Measurements from ENCODE around the gene ZNF230.

ZNF230 gene

DNA sequence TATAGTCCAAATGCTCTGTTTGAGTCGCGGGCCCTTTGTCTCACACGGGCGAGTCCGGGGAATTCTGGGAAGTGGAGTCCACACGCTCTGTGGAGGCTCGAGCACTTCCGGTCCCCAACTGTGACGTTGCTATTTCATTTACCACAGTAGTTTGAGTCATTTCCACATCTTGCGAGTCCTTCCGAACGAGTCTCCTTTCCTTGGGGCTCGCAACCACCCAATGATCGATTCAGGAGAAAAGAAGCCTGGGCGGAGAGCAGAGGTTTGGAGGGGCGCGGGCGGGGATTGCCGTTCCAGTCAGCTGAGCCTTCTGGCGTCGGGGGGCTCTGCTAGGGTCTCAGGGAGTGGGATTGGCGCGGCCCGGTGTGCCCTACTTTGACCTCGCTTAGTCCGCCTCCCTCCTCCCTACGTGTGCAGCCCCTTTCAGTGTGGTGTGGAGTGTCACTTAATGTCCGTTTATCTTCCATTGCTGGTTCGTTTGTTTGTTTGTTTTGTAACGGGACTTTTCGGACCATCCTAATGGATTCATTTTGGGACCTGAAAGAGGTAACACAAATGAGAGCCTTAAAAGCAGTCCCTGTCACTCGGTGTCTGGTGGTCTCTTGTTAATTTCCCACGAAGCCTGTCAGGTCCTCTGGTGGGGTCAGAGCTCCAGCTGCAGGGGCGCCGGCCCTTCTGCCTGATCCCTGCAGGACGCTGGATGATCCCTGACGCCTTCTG lies 22.6 kb downstream of the ZNF230 start, which contains the start of gene ZNF222 (continued):
- TF ChIP-seq, protein P1, sequence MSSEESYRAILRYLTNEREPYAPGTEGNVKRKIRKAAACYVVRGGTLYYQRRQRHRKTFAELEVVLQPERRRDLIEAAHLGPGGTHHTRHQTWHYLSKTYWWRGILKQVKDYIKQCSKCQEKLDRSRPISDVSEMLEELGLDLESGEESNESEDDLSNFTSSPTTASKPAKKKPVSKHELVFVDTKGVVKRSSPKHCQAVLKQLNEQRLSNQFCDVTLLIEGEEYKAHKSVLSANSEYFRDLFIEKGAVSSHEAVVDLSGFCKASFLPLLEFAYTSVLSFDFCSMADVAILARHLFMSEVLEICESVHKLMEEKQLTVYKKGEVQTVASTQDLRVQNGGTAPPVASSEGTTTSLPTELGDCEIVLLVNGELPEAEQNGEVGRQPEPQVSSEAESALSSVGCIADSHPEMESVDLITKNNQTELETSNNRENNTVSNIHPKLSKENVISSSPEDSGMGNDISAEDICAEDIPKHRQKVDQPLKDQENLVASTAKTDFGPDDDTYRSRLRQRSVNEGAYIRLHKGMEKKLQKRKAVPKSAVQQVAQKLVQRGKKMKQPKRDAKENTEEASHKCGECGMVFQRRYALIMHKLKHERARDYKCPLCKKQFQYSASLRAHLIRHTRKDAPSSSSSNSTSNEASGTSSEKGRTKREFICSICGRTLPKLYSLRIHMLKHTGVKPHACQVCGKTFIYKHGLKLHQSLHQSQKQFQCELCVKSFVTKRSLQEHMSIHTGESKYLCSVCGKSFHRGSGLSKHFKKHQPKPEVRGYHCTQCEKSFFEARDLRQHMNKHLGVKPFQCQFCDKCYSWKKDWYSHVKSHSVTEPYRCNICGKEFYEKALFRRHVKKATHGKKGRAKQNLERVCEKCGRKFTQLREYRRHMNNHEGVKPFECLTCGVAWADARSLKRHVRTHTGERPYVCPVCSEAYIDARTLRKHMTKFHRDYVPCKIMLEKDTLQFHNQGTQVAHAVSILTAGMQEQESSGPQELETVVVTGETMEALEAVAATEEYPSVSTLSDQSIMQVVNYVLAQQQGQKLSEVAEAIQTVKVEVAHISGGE (tag by site-specific recombination; conservative IDR thresholded peaks at IDR 0.05; ENCODE audit: low read depth): peak; percentile 94
- TF ChIP-seq ZNF837 (tag by site-specific recombination; IDR thresholded peaks at IDR 0.05) (no peak), ZNF19 (tag by site-specific recombination; IDR thresholded peaks at IDR 0.05; ENCODE audit: low read depth) (no peak), ZNF324 (tag by site-specific recombination; IDR thresholded peaks at IDR 0.05) (0 out of 2 replicates have a peak, but pooled peaks have one; percentile 18), SP2 (tag by site-specific recombination; IDR thresholded peaks at IDR 0.05) (peak; percentile 54), ZBTB6 (tag by site-specific recombination; IDR thresholded peaks at IDR 0.05) (peak; percentile 62; the same call in 1 of the 2 replicates), ZNF10 (tag by site-specific recombination; IDR thresholded peaks at IDR 0.05) (no peak), SALL2 (tag by site-specific recombination; IDR thresholded peaks at IDR 0.05; ENCODE audit: borderline replicate concordance) (no peak), ZBTB48 (tag by site-specific recombination; IDR thresholded peaks at IDR 0.05) (peak; percentile 94), ZNF266 (tag by site-specific recombination; IDR thresholded peaks at IDR 0.05; ENCODE audit: low read depth) (no peak), ZBTB26 (tag by site-specific recombination; optimal IDR thresholded peaks at IDR 0.05) (peak; percentile 31), ZNF571 (tag by site-specific recombination; IDR thresholded peaks at IDR 0.05) (no peak), ZNF473 (tag by site-specific recombination; IDR thresholded peaks at IDR 0.05) (no peak), ZIC2 (tag by site-specific recombination; IDR thresholded peaks at IDR 0.05) (peak; percentile 32; the same call in 1 of the 2 replicates), ZNF138 (tag by site-specific recombination; IDR thresholded peaks at IDR 0.05; ENCODE audit: borderline replicate concordance) (no peak), ZNF335 (tag by site-specific recombination; conservative IDR thresholded peaks at IDR 0.05) (peak; percentile 99), ZSCAN18 (tag by site-specific recombination; IDR thresholded peaks at IDR 0.05) (no peak), ZNF791 (tag by site-specific recombination; IDR thresholded peaks at IDR 0.05) (no peak), ZNF610 (tag by site-specific recombination; IDR thresholded peaks at IDR 0.05; ENCODE audit: borderline replicate concordance) (peak; percentile 24; the same call in 1 of the 2 replicates), ZNF548 (tag by site-specific recombination; IDR thresholded peaks at IDR 0.05) (no peak), ZSCAN5A (tag by site-specific recombination; IDR thresholded peaks at IDR 0.05) (no peak), REPIN1 (tag by site-specific recombination; IDR thresholded peaks at IDR 0.05; ENCODE audit: low read depth) (peak; percentile 49; the same call in 1 of the 2 replicates), ZNF416 (tag by site-specific recombination; IDR thresholded peaks at IDR 0.05) (no peak), ZNF366 (tag by site-specific recombination; conservative IDR thresholded peaks at IDR 0.05) (no peak), KLF16 (tag by site-specific recombination; IDR thresholded peaks at IDR 0.05) (peak; percentile 83; the same call in 1 of the 2 replicates), ZNF37A (tag by site-specific recombination; IDR thresholded peaks at IDR 0.05) (no peak), SP7 (tag by site-specific recombination; IDR thresholded peaks at IDR 0.05) (peak; percentile 15), ZXDB (tag by site-specific recombination; IDR thresholded peaks at IDR 0.05) (peak; percentile 92; the same call in 1 of the 2 replicates), BCL11A (tag by site-specific recombination; IDR thresholded peaks at IDR 0.05; ENCODE audit: low read depth) (peak; percentile 69; the same call in 1 of the 2 replicates), GLIS2 (tag by site-specific recombination; IDR thresholded peaks at IDR 0.05) (peak; percentile 40; the same call in 1 of the 2 replicates), ZNF121 (tag by site-specific recombination; IDR thresholded peaks at IDR 0.05) (no peak), EGR2 (tag by site-specific recombination; IDR thresholded peaks at IDR 0.05; ENCODE audit: low read depth) (no peak), ZBTB21 (tag by site-specific recombination; IDR thresholded peaks at IDR 0.05) (peak; percentile 99)
